HG03575 (cell line): ENCODE measurements around the gene FSTL4.

Experiments
- ATAC-seq: cut with Tn5 transposase; IDR thresholded peaks from one replicate; pipeline ENCODE4 v1.9.1; 2021; ENCODE audit not compliant: unreplicated experiment, insufficient number of reproducible peaks, low FRiP score; ENCODE audit errors: extremely low read depth

Gene FSTL4

GRCh38 chr5:133524666-133525065 lies 87.7 kb downstream of the FSTL4 start:
- no peak for ATAC-seq

DNA sequence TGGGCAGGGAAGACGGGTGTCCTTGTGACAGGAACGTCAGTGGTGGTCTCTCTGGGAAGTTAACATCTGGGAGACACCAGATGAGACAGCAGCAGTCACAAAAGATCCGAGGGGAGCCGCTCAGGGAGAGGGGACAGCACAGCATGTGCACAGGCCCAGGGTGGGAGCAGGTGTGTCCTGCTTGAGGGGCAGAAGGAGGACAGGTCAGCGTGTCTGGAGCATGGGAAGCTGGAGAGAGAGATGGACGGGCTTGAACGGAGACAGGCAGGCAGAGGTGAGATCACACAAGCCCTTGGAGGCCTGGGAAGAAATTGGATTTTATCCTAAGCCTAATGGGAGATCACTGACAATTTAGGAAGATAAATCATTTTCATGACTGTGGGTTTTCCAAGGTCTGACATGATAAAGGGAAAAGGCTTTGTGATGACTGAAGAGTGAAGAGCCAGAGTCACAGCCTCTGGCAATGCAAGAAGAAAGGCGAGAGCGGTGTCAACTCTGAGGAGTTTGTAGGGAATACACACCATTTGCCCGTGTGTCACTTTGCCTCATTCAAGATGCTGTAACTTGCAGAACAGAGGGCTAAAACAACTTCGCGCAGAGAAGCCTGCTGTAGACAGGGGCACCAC lies 88.3 kb downstream of the FSTL4 start:
- ATAC-seq = no peak

DNA sequence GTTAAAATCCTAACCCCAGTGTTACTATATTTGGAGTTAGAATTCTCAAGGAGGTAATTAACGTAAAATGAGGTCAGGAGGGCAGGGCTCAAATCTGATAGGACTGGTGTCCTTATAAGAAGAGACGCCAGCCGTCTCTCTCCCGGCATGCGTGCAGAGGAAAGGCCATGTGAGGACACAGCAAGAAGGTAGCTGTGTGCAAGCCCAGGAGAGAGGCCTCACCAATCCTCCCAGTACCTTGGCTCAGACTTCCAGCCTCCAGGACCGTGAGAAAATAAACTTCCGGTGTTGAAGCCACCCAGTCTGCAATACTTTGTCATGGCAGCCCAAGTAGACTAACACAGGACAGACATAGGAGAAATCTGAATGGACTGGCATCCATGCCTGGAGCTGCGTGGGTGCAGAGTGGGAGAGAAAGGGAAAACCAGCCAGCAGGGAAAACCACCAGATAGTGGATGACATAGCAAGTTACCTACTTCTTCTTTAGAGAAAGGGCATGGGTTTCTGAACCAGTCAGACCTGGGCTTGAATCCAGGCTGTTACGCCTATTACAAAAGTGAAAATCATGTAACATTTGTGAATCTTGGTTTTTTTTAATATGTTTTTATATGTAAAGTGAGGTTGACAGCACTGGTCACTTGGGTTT lies 89.2 kb downstream of the FSTL4 start:
- ATAC-seq = no peak

- no peak for ATAC-seq
These were observed 90.5 kb downstream of the FSTL4 start for GRCh38 chr5:133521801-133522200.

- no peak for ATAC-seq
These were observed 91.2 kb downstream of the FSTL4 start for GRCh38 chr5:133520991-133521706.

- no peak for ATAC-seq
These were observed 92.3 kb downstream of the FSTL4 start for GRCh38 chr5:133520062-133520461.

- no peak for ATAC-seq
These were observed 93.2 kb downstream of the FSTL4 start for GRCh38 chr5:133519191-133519590.

GRCh38 chr5:133514456-133514855 lies 97.9 kb downstream of the FSTL4 start:
- no peak for ATAC-seq

DNA sequence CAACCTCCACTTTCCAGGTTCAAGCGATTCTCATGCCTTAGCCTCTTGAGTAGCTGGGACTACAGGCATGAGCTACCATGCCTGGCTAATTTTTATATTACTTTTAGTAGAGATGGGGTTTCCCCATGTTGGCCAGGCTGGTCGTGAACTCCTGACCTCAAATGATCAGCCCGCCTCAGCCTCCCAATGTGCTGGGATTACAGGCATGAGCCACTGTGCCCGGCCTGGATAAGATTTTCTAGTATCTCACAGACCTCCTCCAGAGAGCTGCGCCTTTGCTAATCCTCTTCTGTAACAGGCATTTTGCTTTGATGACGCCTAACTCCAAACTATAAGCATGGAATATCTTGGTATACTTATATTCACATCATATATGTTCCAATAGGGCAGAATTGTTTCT lies 99.4 kb downstream of the FSTL4 start:
- ATAC-seq = no peak

GRCh38 chr5:133511653-133512235 lies 100.6 kb downstream of the FSTL4 start:
- ATAC-seq = no peak

GRCh38 chr5:133510634-133511262 lies 101.6 kb downstream of the FSTL4 start:
- ATAC-seq = no peak

GRCh38 chr5:133509742-133510079 lies 102.6 kb downstream of the FSTL4 start:
- ATAC-seq = no peak

DNA sequence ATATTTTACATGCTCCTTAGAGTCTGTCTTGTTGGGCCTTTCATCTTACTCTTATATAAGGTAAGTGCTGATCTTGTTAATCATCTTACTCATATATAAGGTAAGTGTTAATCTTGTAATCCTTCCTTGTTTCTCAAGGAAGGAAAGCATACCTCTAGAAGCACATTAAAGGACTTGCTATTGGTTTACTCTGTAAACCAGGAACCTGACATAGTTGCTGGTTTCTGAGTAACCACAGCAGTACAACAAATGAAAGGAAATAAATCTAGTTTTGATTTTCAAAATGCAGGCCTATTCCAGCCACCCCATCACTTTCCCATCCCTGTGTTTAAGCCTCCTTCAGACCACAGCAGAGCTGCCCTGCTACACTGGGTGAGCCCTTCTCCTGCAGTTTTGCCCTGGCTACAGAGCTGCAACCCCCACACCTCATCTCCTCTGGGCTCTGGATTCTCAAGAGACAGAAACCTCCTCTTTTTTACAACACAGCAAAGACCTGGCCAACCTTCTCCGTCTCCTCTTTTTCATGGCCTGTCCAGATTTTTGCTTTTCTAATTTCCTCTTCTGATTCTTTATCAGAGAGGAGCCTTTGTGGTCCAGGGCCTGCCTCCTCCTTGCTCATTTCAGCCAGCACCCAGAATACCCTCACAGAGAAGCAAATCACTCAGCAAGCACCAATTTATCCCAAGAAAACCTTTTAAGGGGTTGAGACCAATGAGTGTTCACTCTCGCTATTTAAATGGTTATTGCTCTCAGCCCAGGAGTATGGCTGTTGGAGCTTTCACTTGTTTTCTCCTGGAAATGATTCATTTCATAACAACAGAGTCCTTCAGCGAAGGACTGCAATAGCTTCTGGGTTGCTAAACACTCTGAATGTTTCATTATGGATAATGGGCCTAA lies 103.2 kb downstream of the FSTL4 start:
- ATAC-seq = no peak

DNA sequence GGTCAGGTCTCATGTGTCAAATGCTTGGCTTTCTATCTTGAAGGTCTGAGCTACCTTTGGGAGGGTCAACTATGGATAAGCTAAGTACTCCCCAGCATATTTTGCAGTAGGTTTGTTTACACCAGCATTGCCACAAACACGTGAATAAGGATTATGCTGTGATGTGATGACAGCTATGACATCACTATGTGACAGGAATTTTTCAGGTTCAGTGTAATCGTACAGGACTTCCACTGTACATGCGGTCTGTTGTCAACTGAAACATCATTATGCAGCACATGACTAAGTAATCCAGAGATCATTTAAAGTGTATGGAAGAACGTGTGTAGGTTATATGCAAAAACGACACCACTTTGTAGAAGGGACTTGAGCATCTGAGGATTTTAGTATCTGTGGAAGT lies 104.0 kb downstream of the FSTL4 start:
- no peak for ATAC-seq

DNA sequence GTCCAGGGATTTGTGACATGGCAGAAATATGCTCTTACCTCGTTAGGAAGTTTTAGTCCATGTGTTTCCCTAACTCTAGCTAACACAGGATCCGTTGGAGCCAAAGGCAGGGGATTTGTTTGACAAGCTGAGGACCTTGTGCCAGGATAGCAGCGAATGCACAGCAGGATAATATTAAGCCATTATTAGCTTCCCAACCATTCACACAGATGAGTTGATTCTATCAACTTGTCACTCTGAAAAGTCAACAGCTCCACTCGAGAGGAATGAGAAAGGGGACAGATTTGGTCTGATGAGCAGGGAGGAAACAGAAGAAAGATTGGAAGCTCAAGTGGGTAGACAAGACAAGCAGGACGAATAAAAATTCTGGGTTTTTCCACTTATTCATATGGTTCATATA lies 106.2 kb downstream of the FSTL4 start:
- ATAC-seq = no peak

GRCh38 chr5:133503511-133503910 lies 108.8 kb downstream of the FSTL4 start:
- ATAC-seq = no peak

GRCh38 chr5:133499895-133500294 lies 112.4 kb downstream of the FSTL4 start:
- no peak for ATAC-seq

DNA sequence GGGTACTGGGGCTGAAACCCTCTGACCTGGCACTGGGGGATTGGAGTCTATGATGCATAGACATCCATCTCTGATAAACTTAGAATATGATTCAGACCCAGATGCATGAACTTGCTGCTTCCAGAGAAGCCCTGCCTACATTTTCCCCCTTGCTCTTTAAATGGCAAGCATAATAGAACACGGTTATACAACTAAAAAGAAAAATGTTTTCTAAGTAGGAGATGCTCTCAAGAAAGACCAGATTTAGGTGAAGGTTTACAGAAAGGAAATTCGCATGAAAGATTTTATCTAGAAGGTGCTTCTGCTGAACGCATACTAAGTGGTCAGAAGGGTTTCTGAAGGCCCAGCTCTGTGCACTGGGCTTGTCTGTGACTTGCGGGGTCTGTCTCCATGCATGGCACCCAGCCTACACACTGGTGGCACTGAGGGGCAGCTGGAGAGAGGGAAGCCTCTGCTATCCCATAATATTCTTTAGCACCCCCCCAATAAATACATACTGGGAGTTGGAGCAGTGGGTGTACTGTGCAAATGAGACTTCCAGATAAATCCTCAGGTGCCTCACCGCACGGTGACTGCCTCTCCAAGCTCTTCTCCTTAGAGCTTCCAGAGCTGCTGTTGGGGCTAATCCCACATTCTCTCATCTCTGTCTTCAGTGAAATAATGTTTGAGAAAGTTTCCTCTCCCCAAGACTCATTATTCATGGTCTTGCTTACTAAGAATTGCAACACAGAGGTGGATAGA lies 114.6 kb downstream of the FSTL4 start:
- ATAC-seq = no peak
